GM19395 (cell line): ENCODE data around the gene ZMAT5.

Experiments
- ATAC-seq: cut with Tn5 transposase; IDR thresholded peaks from one replicate; pipeline ENCODE4 v1.9.1; 2021; ENCODE audit warnings: mild to moderate bottlenecking, moderate library complexity; ENCODE audit not compliant: unreplicated experiment

The ZMAT5 gene, protein sequence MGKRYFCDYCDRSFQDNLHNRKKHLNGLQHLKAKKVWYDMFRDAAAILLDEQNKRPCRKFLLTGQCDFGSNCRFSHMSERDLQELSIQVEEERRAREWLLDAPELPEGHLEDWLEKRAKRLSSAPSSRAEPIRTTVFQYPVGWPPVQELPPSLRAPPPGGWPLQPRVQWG

GRCh38 chr22:29766632-29767170 is at the start of gene ZMAT5:
Gene ZMAT5 (minus strand): TSS chr22:29767007. CDS start chr22:29748544, 18,463 bp downstream.
- ATAC-seq = peak; percentile 89

DNA sequence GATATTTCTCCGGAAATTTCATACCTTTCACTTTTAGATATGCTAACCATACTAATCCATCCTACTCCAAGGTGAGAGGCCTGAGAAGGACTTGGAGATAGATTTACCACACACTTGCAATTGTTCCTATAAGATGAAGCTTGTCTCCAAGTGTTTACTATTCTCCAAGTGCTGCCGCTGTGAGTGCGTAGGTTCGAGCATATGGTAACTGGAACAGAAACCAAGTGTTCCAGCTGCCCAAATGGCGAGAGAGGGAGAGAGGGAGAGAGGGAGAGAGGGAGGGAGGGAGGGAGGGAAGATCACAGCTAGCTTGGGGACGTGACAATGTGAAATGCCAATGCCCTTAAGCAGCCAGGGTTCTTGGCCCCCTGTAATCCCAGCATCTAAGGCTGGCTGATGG is 49.7 kb upstream of the ZMAT5 start:
- no peak for ATAC-seq

DNA sequence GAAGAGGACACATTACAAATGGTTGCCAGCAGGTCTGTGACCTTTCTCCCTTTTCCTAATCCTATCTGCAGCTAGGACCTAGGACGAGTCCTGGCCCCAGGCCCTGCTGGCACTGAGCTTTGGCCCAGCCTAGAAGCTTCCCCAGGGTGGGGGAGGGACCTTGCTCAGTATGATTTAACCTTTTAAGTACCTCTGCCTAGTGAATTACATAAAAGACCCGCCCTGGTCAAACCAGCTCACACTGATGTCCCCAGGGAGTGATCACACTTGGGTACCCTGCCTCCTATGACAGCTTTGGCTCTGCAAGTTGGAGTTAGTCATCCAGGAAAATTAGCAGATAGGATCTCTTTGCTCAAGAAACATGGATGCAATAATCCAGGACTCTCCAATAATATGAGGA is 49.3 kb upstream of the ZMAT5 start:
- no peak for ATAC-seq

- no peak for ATAC-seq
Measured at GRCh38 chr22:29815580-29815979, 48.8 kb upstream of the ZMAT5 start.

GRCh38 chr22:29814003-29814402 is 47.2 kb upstream of the ZMAT5 start:
- ATAC-seq = no peak

DNA sequence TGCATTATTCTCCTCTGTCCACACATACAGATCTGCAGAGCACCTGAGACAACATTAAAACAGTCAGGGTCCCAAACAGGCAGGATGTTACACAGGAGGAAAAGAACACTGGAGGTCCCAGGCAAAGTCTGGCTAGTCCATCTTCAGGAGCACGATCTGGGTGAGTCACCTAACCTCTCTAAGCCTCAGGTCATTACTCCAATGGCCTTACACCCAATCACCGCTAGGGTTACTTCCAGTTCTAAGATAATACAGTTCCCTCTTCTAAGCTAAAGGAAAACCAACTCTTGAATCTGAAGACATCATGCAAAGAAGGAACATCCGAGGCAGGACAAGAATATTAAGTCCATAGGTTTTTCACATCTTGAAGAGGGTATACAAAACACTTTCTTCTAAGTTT is 46.8 kb upstream of the ZMAT5 start:
- ATAC-seq = no peak

- ATAC-seq = no peak
Measured at GRCh38 chr22:29813126-29813525, 46.3 kb upstream of the ZMAT5 start.

DNA sequence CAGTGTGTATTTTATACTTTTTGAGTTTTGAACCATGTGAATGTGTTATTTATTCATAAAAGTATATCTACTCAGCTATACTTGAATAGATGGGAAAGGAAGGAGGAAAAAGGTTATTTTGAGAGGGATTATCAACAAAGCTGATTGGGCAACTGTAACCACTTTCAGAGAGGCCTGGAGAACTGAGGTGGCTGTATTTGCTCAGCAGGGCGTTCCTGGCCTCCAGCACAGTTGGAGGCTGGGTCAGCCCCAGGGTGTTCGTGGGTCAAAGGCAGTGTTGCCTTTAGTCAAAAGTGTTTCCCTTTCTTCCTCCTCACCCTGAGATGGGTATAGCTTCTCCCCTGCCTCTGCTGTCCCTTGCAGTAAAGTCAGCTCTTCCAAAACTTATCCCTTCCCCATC is 44.6 kb upstream of the ZMAT5 start:
- ATAC-seq = no peak

DNA sequence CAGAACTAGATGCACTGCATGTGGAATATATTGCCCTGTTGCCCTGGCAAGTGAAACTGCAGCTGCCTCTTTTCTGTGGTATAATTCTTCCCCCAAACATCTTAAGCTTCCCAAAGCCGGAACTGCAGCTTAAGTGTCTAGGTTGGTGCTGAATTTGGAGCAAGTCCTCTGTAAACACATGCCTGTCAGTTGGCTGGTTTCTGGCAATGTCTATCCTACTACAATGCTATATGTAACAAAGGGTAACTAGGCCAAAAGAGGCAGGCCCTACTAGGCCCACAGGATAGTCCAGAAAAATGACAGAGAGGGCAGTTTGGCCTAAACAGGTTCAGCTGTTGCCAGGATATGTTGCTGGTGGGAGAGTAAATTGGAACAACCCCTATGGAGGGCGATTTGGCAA is 43.4 kb upstream of the ZMAT5 start:
- ATAC-seq = no peak

DNA sequence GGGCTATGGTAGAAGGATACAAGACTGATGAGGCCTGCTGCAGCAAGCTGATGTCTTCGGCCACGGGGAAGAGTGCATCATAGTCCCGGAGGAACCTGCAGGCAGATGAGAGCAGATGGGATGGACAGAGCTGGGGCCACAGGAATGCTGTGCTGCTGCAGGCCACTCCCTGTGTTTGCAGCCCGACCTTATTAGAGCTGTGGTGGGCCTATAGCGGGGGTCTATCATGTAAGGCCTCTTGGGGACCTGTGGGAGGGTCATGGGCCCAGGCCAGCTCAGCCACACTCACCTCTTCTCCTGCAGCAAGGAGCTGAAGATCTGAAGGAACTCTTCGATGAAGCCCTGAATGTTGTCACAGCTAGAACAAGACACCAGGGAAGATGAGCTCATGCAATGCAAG is 39.4 kb upstream of the ZMAT5 start:
- no peak for ATAC-seq

DNA sequence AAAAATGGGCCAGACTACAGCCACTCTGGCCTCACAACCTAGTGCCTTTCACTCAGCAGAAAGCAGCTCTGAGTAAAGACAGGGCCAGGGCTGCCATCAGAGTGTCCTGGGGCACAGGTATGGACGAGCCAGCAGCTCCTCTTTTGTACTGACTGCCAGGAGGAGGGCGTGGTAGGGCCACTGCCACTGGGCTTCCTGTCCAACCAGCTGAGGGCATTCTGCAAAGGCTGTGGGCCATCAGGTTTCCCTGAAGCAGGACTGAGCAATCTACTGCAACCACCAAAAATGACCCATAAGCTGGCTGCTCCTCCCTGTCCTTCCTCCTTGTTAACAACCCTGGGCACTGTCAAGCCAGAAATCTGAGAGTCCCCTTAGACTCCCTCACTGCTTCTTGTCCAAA is 38.2 kb upstream of the ZMAT5 start:
- ATAC-seq = no peak

DNA sequence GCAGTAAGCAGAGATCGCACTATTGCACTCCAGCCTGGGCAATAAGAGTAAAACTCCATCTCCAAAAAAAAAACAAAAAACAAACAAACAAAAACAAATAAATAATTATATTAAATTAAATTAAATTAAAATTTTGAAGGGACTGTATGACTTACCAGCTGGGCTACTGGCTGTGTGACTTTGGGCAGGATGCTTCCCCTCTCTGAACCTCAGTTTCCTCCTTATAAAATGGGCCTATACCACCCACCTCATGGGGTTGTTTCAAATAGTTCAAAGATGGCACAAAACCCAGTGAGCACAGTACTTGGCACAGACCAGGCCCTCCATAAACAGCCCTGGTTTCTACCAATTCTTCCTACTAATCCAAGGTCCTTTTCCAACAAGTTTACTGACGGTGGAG is 36.4 kb upstream of the ZMAT5 start:
- no peak for ATAC-seq

- no peak for ATAC-seq
Measured at GRCh38 chr22:29801796-29802195, 35.0 kb upstream of the ZMAT5 start.

DNA sequence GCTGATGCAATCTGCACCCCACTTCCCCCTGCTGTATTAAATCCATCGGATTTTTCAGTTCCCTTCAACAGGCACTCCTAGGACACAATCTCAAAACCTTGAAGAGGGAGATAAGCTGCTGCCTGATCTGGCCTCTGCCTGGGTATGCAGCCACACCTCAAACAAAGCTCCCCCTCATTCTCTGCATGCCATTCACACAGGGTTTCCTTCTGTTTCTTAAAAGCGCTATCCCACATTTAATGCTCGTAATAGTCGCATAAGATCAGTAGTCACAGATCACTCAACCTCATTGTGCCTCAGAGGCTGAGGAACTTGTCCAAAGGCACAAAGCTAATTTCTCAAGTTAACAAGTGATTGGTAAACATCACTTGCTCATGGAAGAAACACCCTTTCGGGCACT is 34.3 kb upstream of the ZMAT5 start:
- ATAC-seq = no peak

DNA sequence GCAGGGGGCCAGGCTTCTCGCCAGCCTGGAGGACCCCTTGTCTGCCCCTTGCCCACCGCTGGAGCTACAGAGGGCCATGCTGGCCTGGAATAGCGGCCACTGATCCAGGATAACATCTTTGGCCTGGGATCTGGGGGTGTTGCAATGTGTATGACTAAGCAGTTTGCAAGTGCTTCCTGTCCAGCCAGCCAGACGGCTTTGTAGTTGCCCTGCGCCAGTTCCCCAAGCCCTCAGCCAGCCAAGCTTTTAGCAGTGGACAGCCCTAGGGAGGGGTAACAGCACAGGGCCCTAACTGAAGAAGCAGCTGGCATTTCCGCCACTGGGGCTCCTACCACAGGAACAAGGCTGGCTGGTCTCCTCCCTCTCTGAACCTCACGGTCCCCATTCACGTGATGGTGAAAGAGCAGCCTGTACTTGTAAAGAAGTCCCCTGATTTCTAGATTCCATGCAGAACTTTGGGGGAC is 32.4 kb upstream of the ZMAT5 start:
- no peak for ATAC-seq

DNA sequence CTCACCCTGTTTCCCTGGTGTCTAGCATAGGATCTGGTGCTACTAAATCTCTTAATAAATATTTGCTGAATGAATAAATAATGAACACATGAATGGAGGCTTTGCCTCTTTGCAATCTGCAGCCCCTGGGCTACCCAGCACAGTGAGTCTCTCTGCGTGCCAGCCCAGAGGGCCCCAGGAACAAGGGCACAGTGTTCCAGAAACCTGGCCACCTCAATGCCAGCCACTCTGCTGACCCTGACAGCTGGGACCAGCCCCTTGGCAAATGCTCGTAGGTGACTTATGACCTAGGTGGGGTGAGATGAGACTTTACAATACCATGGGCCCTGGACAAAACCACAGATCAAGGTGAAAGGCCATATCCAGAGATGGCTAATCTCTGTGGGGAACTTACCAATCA is 32.0 kb upstream of the ZMAT5 start:
- no peak for ATAC-seq

DNA sequence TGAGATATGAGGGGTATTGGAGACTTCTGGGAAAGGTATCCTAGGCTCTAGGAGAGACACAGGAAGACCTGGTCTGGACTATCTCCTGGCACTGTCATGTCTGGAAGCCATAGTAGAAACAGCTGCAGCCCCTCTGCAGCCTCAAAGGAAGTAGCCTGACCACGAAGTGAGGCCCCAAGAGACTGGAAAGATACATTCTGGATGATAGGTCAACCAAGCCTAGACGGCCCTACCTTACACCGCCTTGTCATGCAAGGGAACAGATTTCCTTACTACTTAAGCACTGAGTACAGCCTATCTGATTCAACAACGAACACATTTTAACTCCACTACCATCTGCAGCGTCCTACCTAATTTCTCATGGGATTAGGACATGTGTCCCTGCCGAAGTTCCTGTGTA is 31.5 kb upstream of the ZMAT5 start:
- no peak for ATAC-seq

GRCh38 chr22:29797351-29797750 is 30.5 kb upstream of the ZMAT5 start:
- ATAC-seq = no peak

DNA sequence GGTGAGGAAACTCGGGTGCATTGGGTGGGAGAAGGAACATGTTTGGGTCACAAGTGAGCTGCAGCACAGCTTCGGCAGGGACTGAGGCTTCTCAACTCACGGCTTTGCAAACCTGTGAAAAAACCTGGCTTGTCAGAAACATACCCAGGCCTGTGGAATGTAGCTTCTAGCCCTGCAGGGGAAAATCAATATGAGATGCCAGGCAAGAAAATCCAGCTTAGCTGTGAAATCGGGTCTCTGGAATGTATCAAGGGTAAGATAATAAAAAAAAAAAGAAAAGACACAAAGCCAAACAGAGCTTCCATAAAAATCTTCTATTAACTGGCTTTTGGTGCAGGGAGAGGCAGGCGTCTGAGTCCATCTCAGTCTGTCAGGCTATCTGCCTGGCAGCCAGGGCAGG is 28.9 kb upstream of the ZMAT5 start:
- ATAC-seq = no peak

- ATAC-seq = no peak
Measured at GRCh38 chr22:29793396-29793795, 26.6 kb upstream of the ZMAT5 start.

DNA sequence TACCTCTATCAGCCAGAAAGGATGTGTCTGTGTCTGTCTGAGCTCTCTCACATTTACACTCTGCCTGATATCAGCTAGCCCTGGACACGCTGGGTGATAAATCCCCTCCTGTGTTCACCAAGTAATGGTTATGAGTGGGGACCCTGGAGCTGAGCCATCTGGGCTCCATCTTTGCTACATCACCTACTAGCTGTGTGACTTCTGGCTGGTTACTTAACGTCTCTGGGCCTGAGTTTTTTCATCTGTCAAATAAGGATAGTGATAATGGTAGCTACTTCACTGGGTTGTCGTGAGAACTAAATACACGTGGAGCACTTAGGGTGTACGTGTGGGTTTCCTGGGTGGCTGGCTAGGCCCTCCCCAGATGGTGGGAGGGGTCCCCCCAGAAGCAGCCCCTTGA is 23.3 kb upstream of the ZMAT5 start:
- ATAC-seq = no peak

DNA sequence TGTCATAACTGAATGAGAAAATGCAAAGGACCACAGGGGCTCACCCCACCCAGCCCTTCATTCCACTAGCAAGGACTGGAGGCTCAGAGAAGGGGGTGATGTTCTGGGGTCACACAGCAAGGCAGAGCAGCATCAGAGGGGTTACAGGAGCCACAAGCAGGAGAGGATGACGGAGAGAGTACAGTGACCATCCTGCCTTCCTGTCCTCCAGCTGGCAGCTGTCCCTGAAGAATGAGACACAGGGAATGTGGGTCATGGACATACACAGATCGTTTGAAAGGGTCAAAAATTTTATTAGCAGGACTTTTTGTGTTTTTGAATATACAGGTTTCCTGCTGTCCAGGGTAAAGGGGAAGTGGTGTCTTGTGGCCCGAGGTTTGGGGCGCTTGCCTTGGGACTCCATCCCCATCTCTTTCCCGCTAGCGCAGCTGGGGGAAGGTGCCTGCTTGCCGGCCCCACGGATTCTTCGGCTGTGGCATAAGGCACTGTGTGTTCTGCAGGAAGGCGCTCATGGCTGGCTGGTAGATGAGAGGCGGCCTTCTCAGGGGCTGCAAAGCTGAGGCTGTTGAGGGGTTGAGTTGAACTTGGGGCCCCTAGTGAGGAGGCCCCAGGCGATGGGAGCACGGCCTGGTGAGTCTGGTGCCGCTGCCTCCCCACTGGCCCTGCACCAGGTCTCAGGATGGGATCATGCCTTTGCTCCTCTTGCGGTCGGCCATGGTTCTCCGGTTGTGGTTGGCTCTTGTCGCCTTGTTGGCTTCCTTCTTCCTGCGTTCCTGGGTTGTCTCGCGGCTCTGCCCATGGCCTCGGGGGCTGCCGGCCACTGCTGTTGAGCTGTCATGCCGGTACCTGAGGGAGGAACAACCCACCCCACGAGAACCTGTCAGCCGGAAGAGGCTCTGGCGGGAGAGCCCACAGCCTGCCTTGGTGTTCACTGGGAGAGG is 21.8 kb upstream of the ZMAT5 start:
- no peak for ATAC-seq
